NCI-H748 treated with DMSO at 0.1 percent for 48 hours (cell line): ENCODE data around the gene CACUL1.
"Not testable (repeated sequence)": the region's sequence is repeated elsewhere in the genome, so short reads cannot be mapped to it uniquely, and the experiment has no call there.

Source experiments
- DNase-seq: peaks from one replicate; lab custom pipeline; 2025; lab: John Stamatoyannopoulos, UW

CACUL1 gene

DNA sequence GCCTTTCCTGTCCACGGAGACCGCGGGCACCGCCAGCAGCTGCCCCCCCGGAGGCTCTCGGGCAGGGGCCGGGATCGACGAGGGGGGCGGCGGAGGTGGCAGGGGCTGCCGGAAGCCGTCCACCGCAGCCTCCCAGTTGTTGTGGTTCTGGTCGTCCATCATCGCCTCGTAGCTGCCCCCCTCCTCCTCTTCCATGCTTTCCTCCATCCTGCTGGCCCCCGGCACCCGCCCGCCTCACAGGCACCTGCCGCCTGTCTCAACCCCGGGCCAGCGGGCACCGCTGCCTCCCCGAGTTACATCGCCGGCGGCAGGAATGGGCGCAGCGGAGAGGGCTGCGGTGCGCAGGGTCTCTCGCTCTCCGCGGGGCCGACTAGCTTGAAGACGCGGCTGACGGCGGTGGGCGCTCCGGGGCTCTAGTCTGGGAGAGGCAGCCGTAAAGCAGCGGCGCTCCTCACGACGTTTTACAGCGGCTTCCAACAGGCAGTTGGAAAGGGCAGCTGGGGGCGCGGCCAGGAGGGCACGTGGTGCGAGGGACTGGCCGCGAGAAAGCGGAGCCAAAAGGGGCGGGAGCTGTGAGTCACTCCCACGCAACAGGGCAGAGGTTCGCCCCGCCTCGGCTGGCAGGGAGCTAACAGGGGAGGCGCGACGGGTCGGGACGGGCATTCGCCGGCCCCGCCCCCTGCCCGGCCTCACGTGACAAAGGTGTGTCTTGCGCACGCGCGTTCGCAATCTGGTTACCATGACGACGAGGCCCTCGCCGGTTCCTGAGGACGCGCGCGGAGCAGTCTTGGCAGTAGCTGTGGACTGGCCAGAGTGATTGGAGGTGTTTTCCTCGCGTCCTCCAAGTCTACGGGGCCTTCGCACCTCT is at the start of gene CACUL1:
CACUL1 (minus strand) TSS at position 415 of the 868 bp plus-strand sequence; CDS start at position 207, 208 bp downstream.
- DNase-seq = peak; percentile 93

DNA sequence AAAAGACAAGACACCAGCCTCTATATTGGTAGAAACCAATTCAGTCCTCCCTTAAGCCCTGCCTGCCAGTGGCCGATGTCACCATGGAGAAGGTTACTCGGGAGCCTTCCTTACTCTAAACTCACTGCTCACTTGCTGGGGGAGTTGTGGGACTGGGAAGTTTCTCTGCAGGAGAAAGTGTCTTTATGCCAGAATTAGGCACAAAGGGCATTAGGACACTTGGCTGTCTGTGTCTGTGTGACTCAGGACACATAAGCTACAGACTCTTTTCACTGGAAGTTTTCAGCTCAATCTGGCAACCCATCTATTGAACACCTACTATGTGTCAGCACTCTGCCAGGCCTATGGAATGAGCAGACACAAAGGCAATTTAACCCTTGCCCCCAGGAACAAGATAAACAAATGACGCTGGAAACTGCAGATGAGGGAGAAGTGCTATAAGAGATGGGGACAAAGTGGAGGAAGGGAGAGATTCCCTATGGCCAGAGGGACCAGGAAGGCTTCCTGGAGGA is 49.5 kb upstream of the CACUL1 start:
- no peak for DNase-seq

DNA sequence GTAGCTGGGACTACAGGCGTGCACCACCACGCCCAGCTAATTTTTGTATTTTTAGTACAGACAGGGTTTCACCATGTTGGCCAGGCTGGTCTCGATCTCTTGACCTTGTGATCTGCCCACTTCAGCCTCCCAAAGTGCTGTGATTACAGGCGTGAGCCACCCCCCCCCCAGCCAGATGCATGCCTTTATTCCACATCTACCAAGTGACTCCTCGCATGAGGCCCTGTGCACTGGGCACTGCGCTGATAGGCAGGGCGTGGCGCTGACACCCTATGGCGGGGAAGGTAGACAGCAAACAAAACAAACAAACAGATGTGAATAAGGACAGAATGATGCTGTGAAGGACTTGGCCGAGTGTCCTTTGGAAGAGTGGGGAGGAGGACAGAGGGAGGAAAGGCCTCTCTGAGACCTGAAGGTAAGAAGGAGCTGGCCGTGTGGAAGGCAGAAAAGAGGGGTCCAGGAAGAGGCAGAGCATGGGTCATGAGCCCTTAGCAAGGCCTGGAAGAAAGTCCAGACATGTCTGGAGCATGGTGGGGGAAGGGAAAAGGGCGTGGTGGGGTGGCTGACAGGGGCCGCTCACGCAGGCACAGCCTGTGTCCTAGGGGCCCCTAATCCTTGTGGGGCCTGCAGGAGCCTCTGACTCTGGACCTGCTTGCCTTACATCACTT is 47.5 kb upstream of the CACUL1 start:
- DNase-seq = no peak

DNA sequence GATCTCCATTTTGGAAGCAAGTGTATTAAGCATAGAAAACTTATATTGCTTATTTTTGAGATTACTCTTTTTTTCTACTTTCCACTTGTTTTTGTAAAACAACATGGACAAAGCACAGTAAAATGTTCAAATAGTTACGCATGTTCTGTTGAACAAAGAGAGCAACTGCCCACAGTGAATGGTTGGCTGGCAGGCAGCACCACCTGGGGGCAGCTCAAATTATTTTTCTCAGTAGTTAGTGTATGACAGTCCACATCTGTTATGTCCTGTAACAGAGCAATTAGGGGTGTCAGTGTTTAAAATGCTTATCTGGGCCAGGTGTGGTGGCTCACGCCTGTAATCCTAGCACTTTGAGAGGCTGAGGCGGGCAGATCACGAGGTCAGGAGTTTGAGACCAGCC is 46.1 kb upstream of the CACUL1 start:
- DNase-seq = no peak

DNA sequence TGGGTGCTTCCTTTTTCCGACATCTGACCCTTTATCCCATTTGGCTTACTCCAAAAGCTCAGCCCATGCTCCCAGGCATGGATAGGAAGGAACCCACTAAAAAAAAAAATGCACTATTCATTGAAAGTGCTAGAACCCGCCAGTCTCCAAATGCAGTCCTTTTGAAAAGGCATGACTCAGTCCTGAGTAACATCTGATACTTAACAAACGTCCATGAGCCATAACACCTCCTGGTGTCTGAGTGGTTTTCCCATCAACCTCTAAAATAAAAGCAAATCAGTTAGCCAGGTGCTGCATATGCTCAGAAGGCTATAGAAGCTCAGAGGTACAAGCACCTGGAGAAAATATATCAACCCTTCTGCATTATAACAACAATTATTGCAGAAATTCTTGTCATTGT is 45.0 kb upstream of the CACUL1 start:
- DNase-seq = no peak

DNA sequence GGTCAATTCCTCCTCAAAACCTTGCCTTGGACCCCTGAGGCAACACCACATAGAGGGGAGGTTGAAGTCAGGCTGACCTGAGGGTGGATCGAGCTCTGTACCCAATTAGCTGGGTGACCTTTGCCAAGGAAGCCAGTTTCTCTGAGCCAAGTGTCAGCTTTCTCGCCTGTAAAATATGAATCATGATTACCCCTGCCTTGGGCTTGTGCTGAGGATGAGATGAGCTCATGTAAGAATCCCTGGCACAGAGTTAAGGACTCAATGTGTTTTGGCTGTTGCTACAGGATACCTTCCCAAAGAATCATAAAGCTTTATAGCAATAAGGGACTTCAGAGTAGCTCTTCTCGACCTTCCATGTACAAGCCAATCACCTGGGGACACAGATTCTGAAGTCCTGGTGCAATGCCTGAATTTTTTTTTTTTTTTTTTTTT is 43.5 kb upstream of the CACUL1 start:
- no peak for DNase-seq

DNA sequence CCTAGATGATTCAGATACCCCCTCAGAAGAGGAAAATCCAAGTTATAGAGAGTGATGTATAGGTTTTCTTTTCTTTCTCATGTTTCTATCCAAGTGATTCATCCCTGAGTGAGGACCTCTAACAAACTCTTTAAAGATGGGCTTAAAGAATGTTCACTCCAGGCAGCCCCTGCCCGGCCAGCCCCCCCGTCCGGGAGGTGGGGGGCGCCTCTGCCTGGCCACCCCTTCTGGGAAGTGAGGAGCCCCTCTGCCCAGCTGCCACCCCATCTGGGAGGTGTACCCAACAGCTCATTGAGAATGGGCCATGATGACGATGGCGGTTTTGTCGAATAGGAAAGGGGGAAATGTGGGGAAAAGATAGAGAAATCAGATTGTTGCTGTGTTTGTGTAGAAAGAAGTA is 40.2 kb upstream of the CACUL1 start:
- DNase-seq = not testable (repeated sequence)

DNA sequence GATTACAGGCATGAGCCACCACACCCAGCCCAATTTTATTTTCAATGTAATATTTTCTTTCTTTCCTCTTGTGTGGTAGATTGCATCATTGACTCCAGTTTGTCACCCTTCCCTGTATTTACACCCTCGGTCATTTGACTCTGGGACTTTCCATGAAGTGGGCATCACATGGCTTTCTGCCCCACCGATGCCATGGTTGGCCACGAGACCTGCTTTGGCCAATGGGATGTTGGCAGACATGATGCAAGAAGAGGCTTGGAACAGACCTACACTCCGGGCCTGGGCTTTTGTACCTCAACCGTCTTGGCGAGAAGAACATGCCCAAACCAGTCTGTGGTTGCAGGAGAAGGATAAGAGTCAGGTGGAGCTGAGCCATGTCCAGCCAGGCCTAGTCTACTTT is 38.8 kb upstream of the CACUL1 start:
- DNase-seq = no peak

DNA sequence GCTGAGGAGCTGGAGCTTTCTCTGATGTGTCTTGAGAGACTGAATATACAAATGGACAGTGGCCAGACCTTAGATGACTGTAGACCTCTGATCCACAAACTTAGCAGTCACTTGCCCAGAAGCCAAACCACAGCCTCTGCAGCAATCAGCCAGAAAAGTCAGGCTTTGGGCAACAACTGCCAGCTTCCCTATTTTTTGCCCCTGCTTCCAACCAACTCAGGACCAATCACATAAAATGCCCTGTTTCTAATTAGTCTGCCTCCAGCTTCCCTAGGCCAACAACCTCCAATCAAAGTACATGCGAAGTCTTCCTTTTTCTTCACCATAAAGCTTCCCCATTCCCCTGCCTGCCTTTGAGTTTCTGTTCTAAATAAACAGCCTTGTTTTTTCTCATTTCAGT is 37.8 kb upstream of the CACUL1 start:
- DNase-seq = no peak

DNA sequence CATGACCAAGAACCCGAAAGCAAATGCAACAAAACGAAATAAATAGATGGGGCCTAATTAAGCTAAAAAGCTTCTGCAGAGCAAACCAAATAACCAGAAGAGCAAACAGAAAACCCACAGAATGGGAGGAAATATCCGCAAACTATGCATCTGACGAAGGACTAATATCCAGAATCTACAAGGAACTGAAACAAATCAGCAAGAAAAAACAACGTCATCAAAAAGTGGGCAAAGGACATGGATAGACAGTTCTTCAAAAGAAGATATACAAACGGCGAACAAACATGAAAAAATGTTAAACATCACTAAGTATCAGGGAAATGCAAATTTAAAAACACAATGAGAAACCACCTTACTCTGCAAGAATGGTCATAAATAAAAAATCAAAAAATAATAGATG is 35.3 kb upstream of the CACUL1 start:
- DNase-seq = no peak

DNA sequence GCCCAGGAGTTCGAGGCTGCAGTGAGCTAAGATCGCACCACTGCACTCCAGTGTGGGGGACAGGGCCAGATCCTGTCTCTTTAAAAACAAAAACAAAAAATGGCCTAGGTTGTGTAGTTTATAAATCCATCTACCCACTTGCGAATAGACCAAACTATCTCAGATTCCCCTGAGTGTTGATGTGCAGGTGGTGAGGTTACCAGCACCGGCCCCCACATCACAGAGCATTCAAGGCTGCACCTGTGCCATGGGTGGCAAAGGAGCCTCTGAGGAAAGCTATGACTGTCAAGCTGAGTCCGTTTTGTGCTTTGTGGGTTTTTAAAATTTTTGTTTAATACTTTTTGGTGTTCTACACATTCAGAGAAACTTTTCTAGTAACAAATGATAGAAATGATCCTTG is 30.8 kb upstream of the CACUL1 start:
- no peak for DNase-seq

DNA sequence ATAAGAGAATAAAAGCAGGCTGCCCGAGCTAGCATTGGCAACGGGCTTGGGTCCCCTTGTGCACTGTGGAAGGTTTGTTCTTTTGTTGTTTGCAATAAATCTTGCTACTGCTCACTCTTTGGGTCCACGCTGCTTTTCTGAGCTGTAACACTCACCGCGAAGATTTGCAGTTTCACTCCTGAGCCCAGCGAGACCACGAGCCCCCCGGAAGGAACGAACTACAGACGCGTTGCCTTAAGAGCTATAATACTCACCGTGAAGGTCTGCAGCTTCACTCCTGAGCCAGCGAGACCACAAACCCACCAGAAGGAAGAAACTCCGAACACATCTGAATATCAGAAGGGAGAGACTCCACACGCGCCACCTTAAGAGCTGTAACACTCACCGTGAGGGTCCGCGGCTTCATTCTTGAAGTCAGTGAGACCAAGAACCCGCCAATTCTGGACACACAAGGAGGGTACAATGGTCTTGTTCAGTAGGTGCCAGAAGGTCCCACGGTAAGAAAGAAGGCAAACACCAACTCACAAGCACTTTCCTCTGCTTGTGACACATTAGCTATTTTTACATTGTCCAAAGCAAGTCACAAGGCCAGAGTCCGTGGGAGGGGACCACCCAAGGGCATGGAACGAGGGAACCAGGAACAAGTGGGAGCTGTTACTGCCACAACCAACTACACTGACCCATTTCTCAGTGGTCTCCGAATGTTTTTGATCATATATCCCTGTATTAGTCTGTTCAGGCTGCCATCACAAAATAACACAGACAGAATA is 29.2 kb upstream of the CACUL1 start:
- no peak for DNase-seq

DNA sequence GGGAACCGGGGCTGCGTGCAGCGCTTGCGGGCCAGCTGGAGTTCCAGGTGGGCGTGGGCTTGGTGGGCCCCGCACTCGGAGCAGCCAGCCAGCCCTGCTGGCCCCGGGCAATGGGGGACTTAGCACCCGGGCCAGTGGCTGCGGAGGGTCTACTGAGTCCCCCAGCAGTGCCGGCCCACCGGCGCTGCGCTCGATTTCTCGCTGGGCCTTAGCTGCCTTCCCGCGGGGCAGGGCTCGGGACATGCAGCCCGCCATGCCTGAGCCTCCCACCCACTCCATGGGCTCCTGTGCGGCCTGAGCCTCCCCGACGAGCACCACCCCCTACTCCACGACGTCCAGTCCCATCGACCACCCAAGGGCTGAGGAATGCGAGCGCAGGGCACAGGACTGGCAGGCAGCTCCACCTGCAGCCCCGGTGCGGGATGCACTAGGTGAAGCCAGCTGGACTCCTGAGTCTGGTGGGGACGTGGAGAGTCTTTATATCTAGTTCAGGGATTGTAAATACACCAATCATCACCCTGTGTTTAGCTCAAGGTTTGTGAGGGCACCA is 28.2 kb upstream of the CACUL1 start:
- not testable (repeated sequence) for DNase-seq

DNA sequence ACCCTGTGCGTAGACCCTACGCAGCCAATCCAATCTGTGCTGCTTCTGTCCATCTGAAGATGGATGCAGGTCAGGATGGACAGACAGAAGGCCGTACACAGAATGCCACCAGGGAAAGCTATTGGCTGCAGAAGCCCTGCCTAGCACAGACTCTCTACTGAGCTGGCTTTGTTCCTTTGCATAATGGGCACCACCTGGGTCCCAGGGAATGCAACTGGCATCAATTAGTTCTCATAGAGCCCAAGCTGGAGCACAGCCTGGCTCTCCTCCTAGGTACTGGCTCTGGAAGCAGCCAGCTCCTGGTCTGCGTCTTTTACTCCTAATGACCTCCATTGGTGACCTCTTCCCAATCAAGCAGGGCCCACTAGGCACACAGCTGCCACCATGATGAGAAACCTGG is 26.8 kb upstream of the CACUL1 start:
- no peak for DNase-seq

DNA sequence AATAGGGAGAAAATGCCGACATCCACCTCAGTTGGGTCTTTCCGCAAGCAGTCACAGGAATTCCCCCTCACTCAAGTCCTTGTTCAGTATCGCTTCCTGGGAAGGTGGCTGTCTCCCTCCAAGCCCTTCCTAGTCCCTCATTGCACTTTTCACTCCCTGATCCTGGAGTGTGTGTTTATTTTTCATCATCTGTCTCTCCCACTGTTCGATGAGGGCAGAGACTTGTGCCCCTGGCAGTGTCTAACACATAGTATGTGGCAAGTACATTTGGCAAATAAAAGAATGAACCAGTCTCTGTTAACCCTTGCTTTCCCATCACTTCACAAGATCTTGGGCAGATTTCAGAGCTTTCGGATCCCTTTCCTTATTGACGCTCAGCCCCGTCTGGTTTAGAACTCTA is 24.0 kb upstream of the CACUL1 start:
- no peak for DNase-seq

DNA sequence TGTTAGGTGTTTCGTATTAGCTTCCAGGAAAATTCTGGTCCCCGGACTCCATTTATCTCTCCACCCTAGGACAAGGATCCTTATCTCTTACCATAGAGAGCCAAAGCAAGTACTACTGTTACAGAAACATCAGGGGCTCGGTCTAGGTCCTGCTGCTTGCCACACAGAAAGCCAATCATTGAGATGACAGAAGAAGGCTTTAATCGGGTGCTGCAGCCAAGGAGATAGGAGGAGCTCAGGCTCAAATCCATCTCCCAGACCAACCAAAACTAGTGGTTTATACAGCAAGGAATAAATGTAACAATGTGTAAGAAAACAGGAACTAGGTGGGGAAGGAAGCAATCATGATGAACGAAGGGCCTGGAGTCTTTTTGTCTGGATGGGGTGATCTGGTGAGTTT is 22.2 kb upstream of the CACUL1 start:
- no peak for DNase-seq

DNA sequence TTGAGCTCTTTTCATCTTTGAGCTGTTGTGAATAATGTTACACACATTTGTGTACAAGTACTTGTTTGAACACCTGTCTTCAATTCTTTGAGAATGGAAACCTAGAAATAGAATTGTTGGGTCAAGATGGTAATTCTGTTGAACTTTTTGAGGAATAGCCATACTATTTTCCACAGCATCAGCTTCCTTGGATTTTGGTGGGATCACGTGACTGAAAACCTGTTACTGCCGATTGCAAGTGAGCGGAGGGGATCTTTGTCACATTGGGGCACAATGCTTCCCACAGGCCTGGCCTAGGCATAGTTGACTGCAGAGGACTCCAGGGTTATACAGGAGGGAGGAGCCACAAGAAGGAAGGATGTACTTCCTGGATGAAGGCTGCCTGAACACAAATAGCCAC is 21.3 kb upstream of the CACUL1 start:
- DNase-seq = no peak

DNA sequence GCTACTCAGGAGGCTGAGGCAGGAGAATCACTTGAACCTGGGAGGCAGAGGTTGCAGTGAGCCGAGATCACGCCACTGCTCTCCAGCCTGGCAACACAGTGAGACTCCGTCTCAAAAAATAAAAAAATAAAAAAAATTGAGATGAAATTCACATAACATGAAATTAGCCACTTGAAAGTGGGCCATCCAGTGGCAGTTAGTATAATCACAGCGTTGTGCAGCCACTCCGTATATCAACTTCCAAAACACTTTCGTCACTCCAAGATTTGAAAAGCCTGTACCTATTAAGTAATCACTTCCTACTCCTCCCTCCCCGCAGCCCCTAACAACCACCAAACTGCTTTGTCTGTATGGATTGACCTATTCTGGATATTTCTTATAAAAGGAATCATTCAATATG is 20.7 kb upstream of the CACUL1 start:
- DNase-seq = no peak

DNA sequence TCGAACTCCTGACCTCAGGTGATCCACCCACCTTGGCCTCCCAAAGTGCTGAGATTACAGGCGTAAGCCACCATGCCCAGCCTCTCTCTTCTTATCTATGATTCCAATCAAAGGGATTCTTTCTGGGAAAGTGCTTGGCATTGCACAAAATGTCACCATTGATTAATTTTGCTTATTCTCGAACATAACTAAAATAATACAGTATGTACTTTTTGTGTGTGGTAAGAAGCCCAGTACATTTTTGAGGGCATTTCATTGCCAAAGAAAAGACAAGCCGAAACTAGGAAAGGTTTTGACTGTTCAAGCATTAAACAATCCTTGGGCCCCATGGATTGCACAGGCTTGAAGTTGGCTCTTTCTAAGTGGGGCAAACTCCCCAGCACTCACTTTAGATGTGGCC is 18.3 kb upstream of the CACUL1 start:
- no peak for DNase-seq

DNA sequence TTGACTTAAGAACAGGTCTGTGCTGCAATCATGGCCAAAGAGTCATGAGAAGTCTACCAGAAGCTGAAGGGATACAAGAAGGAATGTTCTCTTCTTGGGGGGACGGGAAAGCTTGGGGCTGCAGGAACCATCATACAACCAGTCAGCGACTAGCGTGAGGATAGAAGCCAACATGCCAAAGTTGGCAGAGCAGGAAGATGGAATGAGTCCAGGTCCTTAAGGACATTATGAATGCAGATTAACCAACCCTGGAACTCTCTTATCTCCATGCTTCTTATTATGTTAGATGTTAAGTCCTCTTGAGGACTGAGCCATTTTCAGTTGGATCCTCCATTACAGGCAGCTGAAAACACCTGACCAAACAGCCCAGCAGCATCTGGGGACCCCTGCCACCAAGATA is 17.2 kb upstream of the CACUL1 start:
- no peak for DNase-seq

DNA sequence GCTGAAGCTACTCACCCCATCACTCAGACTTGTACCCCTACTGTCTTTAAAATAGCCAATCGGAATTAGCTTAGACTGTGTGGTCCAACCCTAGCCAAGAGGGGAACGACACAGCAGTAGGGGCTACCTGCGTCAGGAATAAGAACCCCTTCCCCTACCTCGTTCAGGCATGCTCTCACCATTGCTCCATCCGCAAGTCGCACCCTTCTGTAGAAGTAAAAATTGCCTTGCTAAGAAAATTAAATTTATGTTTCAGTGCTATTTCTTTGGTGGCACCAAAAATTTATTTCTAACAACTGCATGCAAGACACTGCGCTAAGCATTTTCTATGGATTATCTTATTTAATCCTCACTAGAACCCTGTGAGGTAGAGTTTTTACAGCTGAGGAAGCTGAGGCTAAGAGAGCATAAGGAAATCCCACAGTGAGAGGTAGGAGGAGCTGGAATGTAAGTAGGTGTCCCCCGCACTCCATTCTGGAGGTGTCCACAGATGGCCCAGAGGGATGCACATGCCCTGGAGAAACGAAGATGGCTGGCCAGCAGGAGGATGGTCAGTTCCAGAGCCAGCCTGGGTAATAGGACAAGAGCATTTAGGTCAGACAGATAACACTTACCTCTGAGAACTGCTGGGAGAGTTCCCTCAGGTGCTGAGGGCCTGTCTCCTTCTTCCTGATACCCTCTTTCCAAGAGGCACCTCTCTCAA is 15.3 kb upstream of the CACUL1 start:
- DNase-seq = no peak
